Endodermal cell (in vitro differentiated cells): ENCODE measurements around the gene HPN. TPM values are rescaled to one million over a fixed set of nuclear protein-coding genes. Genes with fewer than 3 reads are reported as not detected.

Experiments
- DNase-seq: peaks from one replicate; pipeline ENCODE4 v3.0.0-alpha.2; 2017
- H3K27ac ChIP-seq: 2 replicates; pipeline ENCODE4 v1.5.1; 2013; ENCODE audit warnings: mild to moderate bottlenecking, low read depth, low read length, moderate library complexity
- H3K27me3 ChIP-seq: 2 replicates; pipeline ENCODE4 v1.6.1; 2013; ENCODE audit warnings: mild to moderate bottlenecking, low read length, moderate library complexity; ENCODE audit not compliant: insufficient read depth, control insufficient read depth, poor library complexity, severe bottlenecking
- H3K36me3 ChIP-seq: 2 replicates; pipeline ENCODE4 v1.7.0; 2013; ENCODE audit warnings: mild to moderate bottlenecking, low read length, moderate library complexity; ENCODE audit not compliant: control insufficient read depth, insufficient read depth
- H3K4me1 ChIP-seq: one replicate; pipeline ENCODE4 v1.7.0; 2013; ENCODE audit warnings: low read length; ENCODE audit not compliant: control insufficient read depth, insufficient read depth
- H3K4me3 ChIP-seq: 2 replicates; pipeline ENCODE4 v1.5.1; 2013; ENCODE audit warnings: mild to moderate bottlenecking, low read length, moderate library complexity
- H3K9ac ChIP-seq: 2 replicates; pipeline ENCODE4 v1.6.1; 2013; ENCODE audit warnings: mild to moderate bottlenecking, low read length, moderate library complexity; ENCODE audit not compliant: poor library complexity, severe bottlenecking; ENCODE audit errors: extremely low read depth
- H3K9me3 ChIP-seq: 2 replicates; pipeline ENCODE4 v1.6.1; 2013; ENCODE audit warnings: mild to moderate bottlenecking, low read length, moderate library complexity; ENCODE audit not compliant: control insufficient read depth
- H3K27ac Mint-ChIP-seq: 2 replicates; pipeline ENCODE4 v1.8.0; 2020; ENCODE audit warnings: mixed read lengths
- H3K27me3 Mint-ChIP-seq: 2 replicates; pipeline ENCODE4 v1.8.0; 2021; ENCODE audit warnings: mild to moderate bottlenecking, mixed read lengths; ENCODE audit not compliant: insufficient read depth
- H3K36me3 Mint-ChIP-seq: 2 replicates; pipeline ENCODE4 v1.8.0; 2020; ENCODE audit warnings: low read depth, mixed read lengths
- H3K4me1 Mint-ChIP-seq: 2 replicates; pipeline ENCODE4 v1.8.0; 2020; ENCODE audit warnings: mixed read lengths
- H3K4me3 Mint-ChIP-seq: 2 replicates; pipeline ENCODE4 v1.8.0; 2020; ENCODE audit warnings: mild to moderate bottlenecking, moderate library complexity, mixed read lengths
- H3K9me3 Mint-ChIP-seq: 2 replicates; pipeline ENCODE4 v1.8.0; 2020; ENCODE audit warnings: mild to moderate bottlenecking, mixed read lengths
- WGBS, 2 experiments: methylation state at CpG; one replicate each; pipeline versions ENCODE4 v1.1.5 to v1.1.7; 2013; ENCODE audit warnings: missing lambda C conversion rate in 2 of 2, mixed read lengths in 1 of 2; ENCODE audit not compliant: insufficient coverage in 1 of 2, insufficient read length in 1 of 2; 5-methylcytosine and 5-hydroxymethylcytosine counted together
- total RNA-seq, 2 donors: library from RNA; stranded (reverse); fragmentation: NEBNext Ultra II Directional in 1 of 2; extraction: Animal tissue kit (Norgen Biotek cat#: 25700) in 1 of 2; gene quantifications; 2 replicates in 1 of 2; 3 replicates in 1 of 2; pipeline ENCODE4 v1.2.1, GENCODE V29; 2021
- TF ChIP-seq, protein P1 (sequence below): fragments of 200-600 bp; sonication (generic); conservative IDR thresholded peaks from 2 replicates; pipeline ENCODE4 v1.5.0; 2021; ENCODE audit warnings: antibody characterized with exemption, mild to moderate bottlenecking

The HPN gene
- total RNA-seq, 2 donors from 2014 or later = 29.0 to 49.6 TPM

GRCh38 chr19:35039881-35040825, 1.4 kb upstream of the HPN start:
- TF ChIP-seq, protein P1, sequence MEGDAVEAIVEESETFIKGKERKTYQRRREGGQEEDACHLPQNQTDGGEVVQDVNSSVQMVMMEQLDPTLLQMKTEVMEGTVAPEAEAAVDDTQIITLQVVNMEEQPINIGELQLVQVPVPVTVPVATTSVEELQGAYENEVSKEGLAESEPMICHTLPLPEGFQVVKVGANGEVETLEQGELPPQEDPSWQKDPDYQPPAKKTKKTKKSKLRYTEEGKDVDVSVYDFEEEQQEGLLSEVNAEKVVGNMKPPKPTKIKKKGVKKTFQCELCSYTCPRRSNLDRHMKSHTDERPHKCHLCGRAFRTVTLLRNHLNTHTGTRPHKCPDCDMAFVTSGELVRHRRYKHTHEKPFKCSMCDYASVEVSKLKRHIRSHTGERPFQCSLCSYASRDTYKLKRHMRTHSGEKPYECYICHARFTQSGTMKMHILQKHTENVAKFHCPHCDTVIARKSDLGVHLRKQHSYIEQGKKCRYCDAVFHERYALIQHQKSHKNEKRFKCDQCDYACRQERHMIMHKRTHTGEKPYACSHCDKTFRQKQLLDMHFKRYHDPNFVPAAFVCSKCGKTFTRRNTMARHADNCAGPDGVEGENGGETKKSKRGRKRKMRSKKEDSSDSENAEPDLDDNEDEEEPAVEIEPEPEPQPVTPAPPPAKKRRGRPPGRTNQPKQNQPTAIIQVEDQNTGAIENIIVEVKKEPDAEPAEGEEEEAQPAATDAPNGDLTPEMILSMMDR = no peak
- Mint-ChIP-seq H3K4me1 (peaks cover 33% of the 10 kb centered on the region), H3K4me3 (peak overlapping the region; percentile 55), H3K27me3 (no peaks in the 10 kb centered on the region), H3K9me3 (no peaks in the 10 kb centered on the region), H3K27ac (peak overlapping the region; percentile 87), H3K36me3 (no peaks in the 10 kb centered on the region)
- no peaks in the 10 kb centered on the region for H3K27me3 ChIP-seq
- DNase-seq = no peak
- no peaks in the 10 kb centered on the region for H3K4me1 ChIP-seq
- WGBS, 2 experiments = 89 to 92% methylated on average over 14 to 39 of the region's 39 CpGs
- H3K9me3 ChIP-seq = no peaks in the 10 kb centered on the region
- H3K36me3 ChIP-seq = no peaks in the 10 kb centered on the region
- H3K4me3 ChIP-seq = no peak overlapping the region
- no peak overlapping the region for H3K27ac ChIP-seq
- H3K9ac ChIP-seq = no peak overlapping the region

GRCh38 chr19:35040826-35041547, 534 bp upstream of the HPN start:
- TF ChIP-seq, protein P1 = no peak
- Mint-ChIP-seq H3K36me3 (peaks cover 2% of the 10 kb centered on the region), H3K9me3 (no peaks in the 10 kb centered on the region), H3K4me3 (peak overlapping the region; percentile 55), H3K4me1 (peaks cover 35% of the 10 kb centered on the region), H3K27ac (peak overlapping the region; percentile 87), H3K27me3 (no peaks in the 10 kb centered on the region)
- Histone ChIP-seq H3K27me3 (no peaks in the 10 kb centered on the region), H3K9me3 (no peaks in the 10 kb centered on the region), H3K36me3 (no peaks in the 10 kb centered on the region), H3K4me3 (peak overlapping the region; percentile 62), H3K9ac (no peak overlapping the region), H3K27ac (no peak overlapping the region), H3K4me1 (no peaks in the 10 kb centered on the region)
- DNase-seq = peak; percentile 92
- WGBS, 2 experiments = 50 to 63% methylated on average over 13 to 36 of the region's 36 CpGs

- H3K4me1 ChIP-seq = no peaks in the 10 kb centered on the region
- no peaks in the 10 kb centered on the region for H3K36me3 ChIP-seq
- H3K36me3 Mint-ChIP-seq = peaks cover 2% of the 10 kb centered on the region
- WGBS, 2 experiments = 88 to 93% methylated on average over 8 to 14 of the region's 14 CpGs
- H3K4me3 ChIP-seq = peak overlapping the region; percentile 68
- H3K9me3 ChIP-seq = no peaks in the 10 kb centered on the region
- DNase-seq = no peak
- H3K9ac ChIP-seq = peak overlapping the region; percentile 41
- peak overlapping the region; percentile 74 for H3K27ac Mint-ChIP-seq
- TF ChIP-seq, protein P1 = no peak
- H3K27me3 Mint-ChIP-seq = no peaks in the 10 kb centered on the region
- peaks cover 35% of the 10 kb centered on the region for H3K4me1 Mint-ChIP-seq
- H3K4me3 Mint-ChIP-seq = peak overlapping the region; percentile 55
- H3K9me3 Mint-ChIP-seq = no peaks in the 10 kb centered on the region
- no peaks in the 10 kb centered on the region for H3K27me3 ChIP-seq
- no peak overlapping the region for H3K27ac ChIP-seq
These were observed 672 bp downstream of the HPN start for GRCh38 chr19:35042056-35042730.
